NOMO-1 treated with dmso at 0.1 percent for 144 hours (cell line): ENCODE measurements around the gene CD69.

ENCODE experiments used
- DNase-seq: peaks from one replicate; lab custom pipeline; 2025; ENCODE audit not compliant: unreplicated experiment; lab: John Stamatoyannopoulos, UW

Gene CD69

DNA sequence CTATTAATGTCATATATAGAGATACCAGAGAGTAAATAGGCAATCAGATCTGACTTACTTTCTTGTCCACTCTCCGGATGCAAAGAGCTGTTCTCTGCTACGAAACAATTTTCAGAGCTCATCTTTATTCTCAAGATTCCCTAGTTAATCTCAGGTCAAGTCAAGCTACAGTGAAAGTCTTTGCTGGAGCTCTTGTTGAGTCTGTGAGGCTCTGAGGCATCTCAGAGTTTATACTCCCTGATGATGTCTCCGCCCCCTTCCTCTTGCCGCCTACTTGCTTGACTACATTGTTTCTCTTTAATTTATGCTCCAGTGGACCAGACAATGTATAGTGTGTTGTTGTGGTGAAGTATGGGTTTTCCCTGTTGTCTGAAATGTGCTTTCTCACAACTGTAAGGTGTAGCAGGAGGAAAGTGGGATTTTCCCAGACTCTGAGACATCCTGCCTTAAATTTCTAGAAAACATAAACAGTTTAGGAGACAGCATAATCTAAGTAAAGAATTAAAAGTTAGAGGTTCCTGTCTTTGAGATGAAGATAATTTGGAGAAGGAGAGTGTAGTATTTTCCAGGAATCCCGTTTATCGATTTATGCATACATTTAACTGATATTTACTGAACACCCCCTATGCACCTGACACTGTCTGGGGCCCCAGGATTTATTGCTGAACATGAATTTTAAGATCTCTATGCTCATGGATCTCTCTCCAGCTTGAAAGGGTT, at the start of gene CD69:
TSS of gene CD69 (minus strand) at position 203 of the 720 bp plus-strand sequence. CDS start at position 122, 81 bp downstream.
- peak; percentile 37 for DNase-seq

DNA sequence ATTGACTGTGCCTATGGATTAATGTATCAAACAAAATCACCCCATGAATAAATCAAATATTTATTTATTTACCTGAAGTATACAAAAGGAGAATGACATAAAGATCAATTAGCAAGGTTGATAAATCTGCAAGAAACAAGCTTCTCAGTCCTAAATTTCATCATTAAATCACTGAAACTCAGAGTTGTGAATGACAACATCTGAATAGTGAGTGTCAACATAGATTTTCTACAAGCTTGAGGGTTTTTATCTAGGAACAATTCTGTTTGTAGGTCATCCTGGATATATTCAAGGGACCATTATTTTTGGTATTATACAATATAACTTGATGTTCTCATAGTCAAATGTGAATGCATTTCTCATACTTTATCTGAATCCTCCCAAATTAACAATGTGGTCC, 49.2 kb upstream of the CD69 start:
- no peak for DNase-seq

DNA sequence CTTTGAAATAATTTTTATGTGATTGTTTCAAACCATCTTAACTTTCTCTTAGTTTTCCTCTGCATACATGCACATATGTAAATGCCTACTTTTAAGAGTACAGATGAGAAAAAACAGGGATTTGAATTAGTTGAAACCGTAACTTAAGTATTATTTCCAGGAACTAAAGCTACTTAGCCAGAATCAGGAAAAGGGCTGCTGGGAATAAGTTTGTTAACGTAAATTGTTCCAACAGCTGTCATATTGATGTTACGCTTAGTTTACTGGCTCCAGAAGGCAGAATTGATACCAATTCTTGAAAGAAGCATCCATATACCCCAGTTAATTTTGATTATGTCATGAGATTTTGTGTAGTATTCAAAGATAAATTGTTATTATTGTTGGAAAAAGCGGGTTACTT, 48.6 kb upstream of the CD69 start:
- no peak for DNase-seq

DNA sequence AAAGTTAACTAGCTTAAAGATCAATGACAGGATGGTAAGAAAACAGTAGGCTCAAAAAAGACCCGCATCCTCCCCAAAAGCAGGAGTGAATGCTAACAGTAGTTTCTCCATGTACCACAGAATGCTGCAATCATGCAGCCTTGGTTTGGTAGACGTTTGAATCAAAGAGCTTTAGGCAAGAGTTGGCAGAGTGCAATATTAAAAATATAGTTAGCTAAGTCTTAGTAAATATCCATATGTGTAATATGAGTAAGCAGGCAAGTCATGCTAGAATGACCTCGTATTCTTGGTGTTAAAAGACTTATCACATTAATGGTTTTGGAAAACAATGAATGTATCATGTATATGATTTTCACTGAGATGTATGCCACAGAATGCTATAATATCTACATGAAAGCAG, 47.8 kb upstream of the CD69 start:
- no peak for DNase-seq

DNA sequence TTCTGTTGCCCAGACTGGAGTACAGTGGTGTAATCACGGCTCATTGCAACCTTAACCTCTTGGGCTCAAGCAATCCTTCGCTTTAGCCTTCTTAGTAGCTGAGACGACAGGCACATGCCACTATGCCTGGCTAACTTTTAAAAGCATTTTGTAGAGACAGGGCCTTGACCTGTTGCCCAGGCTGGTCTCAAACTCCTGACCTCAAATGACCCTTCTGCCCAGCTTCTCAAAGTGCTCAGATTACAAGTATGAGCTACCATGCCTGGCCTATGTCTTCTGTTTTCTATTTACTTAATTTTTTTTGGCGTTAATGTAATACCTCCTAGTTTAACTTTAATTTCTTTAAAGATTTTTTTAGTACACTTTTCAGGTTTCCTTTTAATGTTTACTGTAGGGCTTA, 46.0 kb upstream of the CD69 start:
- DNase-seq, result no peak

DNA sequence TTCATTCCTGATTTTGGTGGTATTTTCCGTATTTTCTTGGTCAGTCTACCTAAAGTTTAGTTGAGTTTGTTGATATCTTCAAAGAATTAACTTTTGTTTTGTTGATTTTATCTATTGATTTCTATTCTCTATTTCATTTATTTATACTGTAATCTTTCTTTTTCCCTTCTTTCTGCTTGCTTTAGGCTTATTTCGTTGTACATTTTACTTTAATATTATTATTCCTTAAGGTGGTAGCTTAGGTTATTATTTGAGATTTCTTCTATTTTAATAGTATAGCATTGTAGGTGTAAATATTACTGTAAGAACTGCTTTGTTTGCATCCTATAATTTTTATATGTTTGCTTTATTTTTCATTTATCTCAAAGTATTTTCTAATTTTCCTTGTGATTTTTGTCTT, 45.2 kb upstream of the CD69 start:
- DNase-seq, result no peak

DNA sequence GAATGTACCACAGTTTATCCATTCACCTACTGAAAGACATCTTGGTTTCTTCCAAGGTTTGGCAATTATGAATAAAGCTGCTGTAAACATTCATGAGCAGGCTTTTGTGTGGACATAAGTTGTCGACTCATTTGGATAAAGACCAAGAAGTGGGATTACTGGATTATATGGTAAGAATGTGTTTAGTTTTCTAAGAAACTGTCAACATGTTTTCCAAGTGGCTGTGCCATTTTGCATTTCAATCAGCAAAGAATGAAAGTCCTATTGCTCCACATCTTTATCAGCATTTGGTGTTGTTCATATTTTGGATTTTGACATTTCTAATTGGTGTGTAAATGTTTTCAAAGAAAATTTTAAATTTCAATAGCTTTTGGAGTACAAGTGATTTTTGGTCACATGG, 39.3 kb upstream of the CD69 start:
- no peak for DNase-seq

DNA sequence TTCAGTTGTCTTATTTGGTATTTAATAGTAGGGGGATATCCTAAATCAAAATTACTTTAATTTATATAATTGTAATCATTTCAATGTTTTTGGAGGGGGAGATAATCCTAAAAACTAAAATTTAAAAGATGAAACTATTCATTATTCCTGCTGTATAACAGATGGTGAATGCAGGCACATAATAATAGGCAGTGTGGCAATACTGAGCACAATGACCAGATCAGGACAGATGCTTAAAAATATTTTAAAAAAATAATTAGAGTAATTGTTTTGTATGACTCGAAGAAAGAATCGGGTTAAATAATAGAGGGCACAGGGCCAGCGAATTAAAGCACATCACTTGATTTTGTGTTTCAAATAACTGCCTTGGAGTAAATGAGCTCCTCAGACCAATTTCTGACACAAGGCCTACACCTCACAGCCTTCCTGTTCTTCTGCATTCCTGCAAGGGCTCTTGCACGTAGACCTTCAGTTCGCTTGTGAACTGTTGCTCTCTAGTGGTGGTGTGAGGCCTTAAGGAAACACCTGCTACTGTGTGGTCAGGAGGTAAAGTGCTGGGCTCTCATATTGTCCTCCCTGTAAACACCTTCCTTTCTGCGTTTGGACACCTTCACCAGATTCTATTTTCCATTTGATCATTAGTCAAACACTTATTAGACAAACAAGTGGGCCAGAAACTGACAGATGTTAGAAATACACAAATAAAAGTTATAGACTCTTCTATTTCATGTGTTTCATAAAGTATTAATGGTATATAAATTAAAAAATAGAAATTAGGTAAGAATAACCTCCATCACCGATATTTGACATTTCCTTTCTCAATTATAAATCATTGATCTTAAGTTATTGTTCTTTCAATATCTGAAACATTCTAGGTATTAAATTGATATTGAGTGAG, 37.3 kb upstream of the CD69 start:
- DNase-seq, result peak; percentile 94

DNA sequence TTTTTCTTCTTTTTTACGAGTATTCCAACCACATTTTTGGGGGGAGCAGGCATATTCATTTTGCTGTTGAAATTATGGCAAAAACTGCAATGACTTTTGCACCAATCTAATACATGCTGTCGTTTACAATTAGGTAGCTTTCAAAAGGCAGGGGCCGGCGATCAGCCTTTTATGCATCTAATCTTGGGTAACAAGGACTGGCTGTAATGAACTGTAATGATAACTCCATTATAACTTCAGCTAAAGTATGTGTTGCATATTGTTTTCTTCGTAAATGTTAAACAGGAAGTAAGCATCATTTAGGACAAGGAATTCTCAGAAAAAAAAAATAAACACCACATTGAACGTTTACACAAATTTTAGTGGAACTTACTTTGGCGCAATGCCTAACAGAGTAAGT, 36.3 kb upstream of the CD69 start:
- DNase-seq, result no peak

DNA sequence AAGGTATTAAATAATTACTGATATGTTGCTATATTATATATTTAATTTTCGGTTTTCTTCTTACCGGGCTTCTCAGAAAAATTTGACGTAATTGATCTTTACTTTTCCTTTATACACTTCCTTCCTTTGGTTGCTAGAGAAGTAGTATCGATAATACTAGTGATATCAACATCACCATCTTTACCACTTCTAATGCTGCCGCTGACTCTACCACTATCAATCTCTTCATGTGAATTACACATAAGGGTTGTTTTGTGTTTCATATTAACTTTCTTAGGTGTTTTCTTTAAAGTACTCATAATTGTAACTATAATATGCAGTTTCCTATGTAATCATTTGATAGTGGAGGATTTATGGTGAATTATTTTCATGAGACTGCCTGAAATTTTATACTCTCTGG, 35.6 kb upstream of the CD69 start:
- no peak for DNase-seq

DNA sequence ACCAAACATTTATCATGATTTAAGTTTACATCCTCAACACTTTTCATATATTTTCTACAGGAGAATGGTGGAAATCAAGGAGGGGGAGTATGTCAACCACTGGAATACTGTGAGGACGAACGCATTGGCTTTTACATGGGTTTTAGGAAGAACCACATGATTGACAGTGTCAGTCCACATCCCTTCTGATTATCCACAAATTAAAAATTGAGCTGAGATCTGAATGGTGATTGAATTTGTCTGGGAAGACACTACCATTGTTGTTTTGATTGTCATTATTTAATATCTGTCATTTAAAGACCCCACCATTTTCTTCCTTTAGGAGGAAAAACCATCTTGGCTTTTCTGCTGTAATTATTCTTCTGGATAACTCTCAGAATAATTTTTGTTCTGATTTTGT, 35.2 kb upstream of the CD69 start:
- DNase-seq, result no peak

DNA sequence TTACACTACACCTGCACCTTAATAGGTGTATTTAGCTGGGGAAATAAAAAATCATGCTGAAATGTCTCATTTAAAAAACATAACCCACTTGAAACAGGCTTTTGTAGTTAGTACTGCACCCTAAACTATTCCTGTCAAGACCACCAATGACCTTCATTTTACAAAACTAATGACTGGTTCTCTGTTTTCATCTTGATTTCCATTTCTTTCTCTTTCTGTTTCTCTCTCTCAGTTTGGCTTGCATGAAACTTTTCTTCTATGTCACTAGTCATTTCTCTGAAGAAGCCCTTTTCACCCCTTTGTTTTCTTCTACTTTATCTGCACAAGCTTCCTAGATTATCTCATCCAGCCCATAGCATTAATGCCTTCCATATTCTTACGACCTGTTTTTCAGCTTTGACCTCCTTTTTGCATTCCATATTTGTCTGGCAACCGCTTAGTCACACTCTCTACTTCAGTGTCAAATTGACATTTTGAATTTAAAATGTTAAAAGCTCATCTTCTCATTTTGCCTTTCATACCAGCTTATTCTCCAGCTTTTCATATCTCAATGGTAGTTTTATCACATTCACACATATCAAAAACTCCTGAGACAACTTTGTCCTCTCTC, 33.9 kb upstream of the CD69 start:
- DNase-seq, result no peak

DNA sequence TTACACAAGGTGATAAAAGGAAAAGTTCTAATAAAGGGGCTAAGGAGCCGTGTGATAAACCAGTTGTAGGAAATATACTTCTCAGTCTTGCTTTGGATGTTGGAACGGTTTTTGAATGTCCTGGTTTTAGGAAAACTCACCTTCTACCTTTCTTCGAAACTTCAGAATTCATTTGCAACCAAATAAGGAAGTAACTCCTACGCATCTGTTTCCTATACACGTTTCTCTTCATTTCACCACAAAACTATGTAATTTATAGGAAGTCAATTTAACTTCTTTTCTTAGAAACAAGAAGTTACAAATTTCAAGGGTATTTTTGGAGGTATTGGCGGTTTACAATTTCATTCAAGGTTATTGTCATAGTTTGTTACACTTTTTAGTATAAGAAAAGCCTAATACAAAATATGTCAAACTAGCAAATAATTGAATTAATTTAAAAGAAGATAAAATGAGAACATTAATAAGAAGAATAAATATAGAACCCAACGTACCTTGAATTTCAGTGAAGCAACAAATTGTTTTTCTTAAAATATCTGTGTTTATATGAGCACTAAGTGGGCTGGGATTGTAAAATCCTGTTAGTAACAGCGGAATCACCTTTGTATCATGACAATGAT, 33.2 kb upstream of the CD69 start:
- DNase-seq, result peak; percentile 82

DNA sequence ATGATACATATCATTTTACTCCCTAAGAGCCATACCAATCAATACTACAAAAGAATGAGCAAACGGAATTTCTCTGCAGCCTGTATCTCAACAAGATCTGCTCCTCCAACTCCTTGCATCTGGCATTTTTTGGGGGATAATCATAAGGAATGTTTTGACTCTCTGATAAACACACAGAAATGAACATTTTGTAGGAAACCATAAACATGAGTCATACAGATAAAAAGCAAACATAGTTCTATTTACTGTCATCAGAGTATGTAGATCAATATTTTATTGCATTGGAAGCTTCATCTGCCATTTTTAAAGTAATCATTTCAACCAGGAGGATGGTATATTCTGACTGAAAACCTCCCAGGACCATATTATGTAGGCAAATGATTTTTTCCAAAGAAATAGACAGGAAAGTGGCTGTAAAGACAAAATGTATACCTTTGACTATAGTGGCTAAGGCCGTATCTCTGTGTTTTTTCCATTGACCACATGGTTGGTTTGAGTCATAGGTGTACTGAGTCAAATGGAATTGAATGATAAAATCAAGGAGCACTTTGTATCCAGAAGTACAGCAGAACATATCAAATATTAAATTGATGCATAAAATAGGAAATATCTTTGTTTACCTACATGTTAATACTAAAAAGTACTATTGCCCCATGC, 32.4 kb upstream of the CD69 start:
- DNase-seq, result no peak

DNA sequence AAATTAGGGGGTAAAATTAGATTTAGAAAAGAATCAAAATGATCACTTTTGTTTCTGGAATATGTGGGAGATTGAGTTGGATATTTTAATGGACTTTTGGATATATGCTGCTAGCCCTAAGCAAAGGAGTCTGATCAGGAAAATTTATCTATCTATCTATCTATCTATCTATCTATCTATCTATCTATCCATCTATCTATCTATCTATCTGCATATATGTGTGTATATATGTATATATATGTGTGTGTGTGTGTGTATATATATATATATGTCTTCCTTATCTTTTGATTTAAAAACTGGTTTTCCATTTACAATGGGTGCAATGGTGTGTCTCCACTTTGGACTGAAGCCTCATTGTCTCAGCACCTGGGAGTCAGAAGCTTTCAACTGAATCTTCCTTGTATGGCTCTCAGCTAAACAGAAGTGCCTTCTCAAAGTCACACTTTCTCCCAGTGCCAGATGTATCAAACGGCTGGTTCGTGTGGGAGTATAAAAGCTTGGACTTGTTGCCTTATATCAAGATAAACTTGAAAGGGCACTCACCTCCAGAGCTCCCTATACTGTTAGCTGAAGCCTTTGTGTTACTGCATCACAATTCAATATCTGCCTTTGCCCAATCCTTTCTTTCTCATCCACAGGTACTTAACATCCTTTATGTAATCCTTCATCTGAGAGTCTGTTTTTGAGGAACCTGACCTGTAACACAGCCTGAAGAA, 31.6 kb upstream of the CD69 start:
- DNase-seq, result no peak

DNA sequence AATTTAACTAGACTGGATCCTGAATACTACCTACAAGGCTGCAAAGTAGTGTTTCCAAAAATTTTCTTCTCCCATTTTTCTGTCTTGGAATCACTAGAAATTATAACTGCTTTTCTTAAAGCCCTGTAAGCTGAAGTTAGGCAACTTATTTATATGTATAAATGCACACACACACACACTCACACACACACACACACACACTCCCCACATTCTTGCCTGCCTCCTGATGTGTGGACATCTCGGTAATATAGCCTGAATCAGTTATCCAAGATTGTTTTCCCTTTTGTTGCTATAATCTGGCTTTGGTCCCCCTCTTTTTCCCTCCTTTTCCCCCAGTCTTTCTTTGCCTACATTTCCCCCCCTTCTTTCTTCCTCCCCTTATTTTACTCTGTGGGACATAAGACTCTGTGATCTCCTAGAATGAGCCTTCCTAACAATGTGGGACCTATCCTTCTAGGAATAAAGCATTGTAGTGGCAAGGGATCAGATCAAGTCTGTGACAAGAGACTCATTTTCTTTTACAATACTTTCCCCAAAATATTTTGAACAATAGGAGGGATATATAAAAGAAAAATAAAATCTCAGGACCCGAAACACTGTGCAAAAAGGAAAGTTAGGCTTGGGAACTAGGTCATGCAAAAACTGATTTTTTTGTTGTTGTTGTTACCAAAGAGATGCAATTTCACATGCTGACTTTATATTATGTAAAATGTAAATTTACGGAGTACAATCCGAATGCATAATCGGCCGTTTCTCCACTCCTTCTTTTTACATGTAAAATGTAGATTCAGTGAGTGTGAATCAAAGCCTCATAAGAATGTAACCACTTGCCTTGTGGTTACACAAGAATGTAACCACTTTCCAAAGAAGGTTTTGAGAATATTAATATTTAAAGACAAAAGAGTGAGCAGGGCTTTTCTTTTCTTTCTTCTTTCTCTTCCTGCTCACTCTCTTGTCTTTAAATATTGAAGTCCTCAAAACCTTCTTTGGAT, 26.3 kb upstream of the CD69 start:
- no peak for DNase-seq

DNA sequence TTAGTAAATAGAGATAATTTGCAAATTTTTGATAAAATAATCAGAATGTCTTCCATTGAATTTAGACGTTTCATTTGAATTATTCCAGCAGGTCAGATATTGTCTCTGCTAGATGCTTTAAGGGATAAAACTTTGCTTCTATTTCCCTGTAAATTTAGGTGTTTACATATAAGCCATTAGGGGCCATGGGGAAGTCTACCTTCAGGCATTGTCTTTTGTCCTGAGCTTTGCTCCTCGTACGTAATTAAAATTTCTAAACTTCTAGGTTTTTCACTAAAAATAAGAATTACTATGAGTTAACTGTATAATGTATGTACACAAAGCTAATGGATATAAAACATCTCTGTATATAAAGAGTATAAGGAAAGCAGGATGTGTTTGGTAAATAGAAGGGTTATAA, 24.1 kb upstream of the CD69 start:
- DNase-seq, result no peak

DNA sequence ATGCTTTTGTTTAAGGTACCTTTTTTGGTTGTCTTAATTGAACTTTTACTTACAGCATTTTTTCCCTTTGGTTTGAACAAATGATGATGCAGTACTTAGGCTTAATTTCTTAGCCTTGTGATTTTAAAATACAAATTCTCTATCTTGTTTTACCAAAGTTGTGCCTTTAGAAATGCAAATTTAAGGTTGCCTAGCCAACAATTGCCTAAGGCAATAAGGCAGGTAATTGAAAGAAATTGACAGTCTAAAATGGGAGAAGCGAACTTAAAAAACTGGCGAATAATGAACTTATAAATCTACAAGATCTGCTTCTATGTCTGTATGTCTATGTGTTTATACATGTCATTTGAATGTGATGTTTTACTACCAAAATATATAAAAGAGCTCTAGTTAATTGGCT, 23.6 kb upstream of the CD69 start:
- DNase-seq, result no peak
